ENCODE measurements around the gene CELSR1.
"Not testable (repeated sequence)": the region's sequence is repeated elsewhere in the genome, so short reads cannot be mapped to it uniquely, and the experiment has no call there.

CELSR1 gene

DNA sequence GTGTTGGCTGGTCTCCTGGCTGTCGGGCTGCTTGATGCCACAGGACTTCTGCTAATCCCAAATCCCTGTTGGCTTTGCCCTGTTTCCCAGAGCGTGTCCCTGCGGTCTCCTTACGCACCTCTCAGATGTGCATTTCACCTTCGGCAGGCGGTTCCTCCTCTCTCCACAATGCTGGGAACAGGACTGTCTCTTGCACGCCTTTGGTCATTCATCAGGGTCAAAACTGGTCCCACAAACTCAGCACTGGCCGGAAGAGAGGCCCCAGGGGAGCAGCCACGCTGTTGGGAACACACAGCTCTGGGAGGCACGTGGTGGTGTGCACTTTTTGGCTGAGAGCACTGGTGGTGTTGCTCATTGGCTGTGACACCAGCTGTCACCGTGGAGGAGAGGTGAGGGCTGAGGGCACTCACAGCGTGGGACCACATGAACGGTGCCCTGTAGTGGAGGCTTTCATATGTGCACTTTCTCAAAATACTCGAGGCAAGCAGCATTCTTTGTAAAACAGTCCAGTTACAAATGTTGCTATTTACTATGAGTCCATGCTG, 217.2 kb downstream of the CELSR1 start:
- no peak for DNase-seq (ENCODE audit: low read depth)

DNA sequence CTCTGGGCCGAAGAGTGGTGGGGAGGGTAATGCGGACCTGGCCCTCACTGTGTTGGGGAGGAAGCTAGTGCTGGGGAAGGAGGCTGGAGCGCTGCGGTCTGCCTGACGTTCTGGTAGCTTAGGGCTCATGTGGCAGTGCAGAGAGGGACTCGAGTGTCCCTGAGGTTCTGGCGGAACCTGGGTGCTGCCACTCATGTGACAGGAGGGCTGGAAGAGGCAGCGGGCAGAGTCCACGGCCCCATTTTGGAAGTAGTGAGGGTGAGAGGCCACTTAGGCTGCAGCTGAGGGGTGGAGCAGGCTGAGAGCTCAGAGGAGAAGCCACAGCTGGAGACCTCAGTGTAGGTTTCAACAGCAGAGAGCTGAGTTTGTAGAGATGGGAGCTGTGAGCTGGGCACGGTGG, 218.1 kb downstream of the CELSR1 start:
- no peak for DNase-seq (ENCODE audit: low read depth)

DNA sequence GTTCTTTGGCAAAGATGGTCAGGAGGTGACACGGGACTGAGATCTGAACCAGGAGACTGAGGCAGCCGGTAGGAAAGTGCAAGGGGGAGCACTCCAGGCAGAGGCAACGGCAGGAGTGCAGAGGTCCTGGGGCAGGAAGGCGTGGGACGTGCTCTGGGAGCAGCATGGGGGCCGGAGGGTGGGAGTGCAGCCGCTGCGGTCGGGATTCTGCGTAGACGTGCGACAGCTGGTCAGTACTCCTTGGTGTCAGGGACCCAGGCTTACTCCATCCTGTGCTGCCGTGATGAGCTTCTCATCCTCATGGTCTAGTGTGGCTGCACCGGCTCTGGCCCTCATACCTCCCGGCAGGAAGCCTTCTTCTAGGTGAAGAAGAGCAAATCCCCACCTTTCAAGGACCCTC, 218.8 kb downstream of the CELSR1 start:
- no peak for DNase-seq (ENCODE audit: low read depth)

- no peak for DNase-seq (ENCODE audit: low read depth)
Measured at GRCh38 chr22:46317646-46318045, 219.8 kb downstream of the CELSR1 start.

GRCh38 chr22:46315976-46316375, 221.4 kb downstream of the CELSR1 start:
- DNase-seq (ENCODE audit: low read depth), result no peak

DNA sequence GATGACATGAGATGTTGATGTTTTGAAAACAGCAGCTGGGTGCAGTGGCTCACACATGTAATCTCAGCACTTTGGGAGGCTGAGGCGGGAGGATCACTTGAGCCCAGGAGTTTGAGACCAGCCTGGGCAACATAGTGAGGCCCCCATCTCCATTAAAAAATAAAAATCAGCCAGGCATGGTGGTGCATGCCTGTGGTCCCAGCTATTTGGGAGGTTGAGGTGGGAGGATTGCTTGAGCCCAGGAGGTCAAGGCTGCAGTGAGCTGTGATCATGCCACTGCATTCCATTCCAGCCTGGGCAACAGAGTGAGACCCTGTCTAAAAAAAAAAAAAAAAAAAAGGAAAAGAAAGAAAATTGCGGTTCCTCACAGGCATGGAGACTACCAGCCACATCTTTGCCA, 224.6 kb downstream of the CELSR1 start:
- DNase-seq (ENCODE audit: low read depth), result not testable (repeated sequence)

- DNase-seq (ENCODE audit: low read depth), result no peak
Measured at GRCh38 chr22:46312056-46312455, 225.4 kb downstream of the CELSR1 start.
